ENCODE results near the gene TNK2.

TNK2 gene

DNA sequence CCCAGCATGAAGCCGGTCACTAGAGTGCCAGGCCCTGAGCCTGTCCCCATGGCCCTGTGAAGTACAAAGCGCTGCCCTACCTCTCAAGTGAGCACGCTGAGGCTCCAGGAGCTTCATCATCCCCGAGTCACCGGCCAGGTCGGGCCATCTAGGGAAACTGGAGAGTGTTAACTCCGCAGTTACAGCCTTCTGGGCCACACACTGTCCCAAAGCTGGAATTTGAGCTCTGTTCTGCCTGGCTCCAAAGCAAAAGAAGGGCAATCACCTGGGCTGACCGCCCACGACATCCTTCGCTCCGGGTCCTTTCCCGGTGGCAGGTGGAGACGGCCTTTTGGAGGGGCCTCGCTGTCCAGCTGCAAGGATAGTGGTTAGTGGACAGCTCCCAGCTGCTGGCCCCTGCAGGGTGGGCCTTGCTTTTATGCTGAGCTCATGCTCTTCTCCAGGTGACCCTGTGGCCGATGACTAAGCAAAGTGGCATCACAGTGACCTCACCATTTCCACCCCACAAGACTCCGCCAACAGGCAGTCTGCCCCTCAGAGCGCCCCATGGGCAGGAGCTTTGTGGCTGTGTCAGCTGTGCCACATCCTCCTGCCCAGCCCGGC is 93.1 kb downstream of the TNK2 start:
- H3K27me3 ChIP-seq (ENCODE audit: insufficient read depth, low read length, poor library complexity, severe bottlenecking): no peaks in the 10 kb centered on the region

DNA sequence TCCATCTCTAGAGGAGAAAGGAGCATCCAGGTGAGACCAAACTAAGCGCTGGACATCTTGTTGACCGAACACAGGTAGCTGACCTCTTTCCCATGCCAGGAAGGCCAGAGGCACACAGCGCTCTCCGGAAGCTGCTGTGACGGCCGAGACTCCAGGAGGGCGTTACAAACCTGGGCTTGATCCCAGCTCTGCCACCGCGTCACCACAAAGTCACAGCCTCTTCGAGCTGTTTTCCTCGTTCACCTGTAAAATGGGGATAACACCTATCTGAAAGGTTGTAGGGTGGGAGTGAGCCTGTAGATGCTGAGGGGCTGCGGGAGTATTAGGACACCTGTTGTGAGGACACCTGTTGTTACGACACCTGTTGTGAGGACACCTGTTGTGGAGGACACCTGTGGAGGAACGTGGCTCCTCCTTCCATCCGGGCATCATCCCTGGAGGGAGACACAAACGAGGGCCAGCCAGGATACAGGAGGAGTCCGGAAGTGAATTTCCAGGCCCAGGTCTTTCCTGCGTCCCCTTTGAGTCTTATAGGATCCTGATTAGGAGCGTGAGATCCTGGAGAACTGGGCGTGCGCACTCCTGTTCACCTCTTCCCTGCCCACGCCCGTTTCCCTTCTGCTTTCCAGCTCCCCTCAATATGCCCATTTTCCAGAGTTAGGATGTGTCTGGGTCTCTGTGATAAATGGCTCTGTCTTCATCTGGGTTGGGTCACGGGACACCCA is 94.3 kb downstream of the TNK2 start:
- no peaks in the 10 kb centered on the region for H4K20me1 ChIP-seq (ENCODE audit: insufficient read depth, low read length, poor library complexity, severe bottlenecking)
- H3K79me2 ChIP-seq (ENCODE audit: insufficient read depth, low read length): no peaks in the 10 kb centered on the region
- no peak for TF ChIP-seq EZH2phosphoT487 (IDR thresholded peaks at IDR 0.05; ENCODE audit: borderline replicate concordance)
- no peak overlapping the region for H3K4me2 ChIP-seq (ENCODE audit: low read depth, low read length, poor library complexity, severe bottlenecking)
- no peak overlapping the region for H3K9ac ChIP-seq (ENCODE audit: low read depth, low read length, poor library complexity, severe bottlenecking)
- no peaks in the 10 kb centered on the region for H3F3A ChIP-seq (ENCODE audit: low read depth)
- no peaks in the 10 kb centered on the region for H3K36me3 ChIP-seq (ENCODE audit: insufficient read depth, low read length)
- no peaks in the 10 kb centered on the region for H3K27me3 ChIP-seq (ENCODE audit: insufficient read depth, low read length, poor library complexity, severe bottlenecking)
- no peaks in the 10 kb centered on the region for H3K9me3 ChIP-seq (ENCODE audit: insufficient read depth, low read depth, low read length)
- H3K4me1 ChIP-seq (ENCODE audit: insufficient read depth, low read length, poor library complexity, severe bottlenecking): no peaks in the 10 kb centered on the region
- H3K4me3 ChIP-seq (ENCODE audit: low read length, poor library complexity, severe bottlenecking): no peak overlapping the region
- H3K9me2 ChIP-seq (replicated peaks; ENCODE audit: low read depth, low read length): no peaks in the 10 kb centered on the region
- no peak overlapping the region for H2AFZ ChIP-seq (ENCODE audit: low read length)

More for the DNA sequence above, 93.1 kb downstream of the TNK2 start:
- no peaks in the 10 kb centered on the region for H3K79me2 ChIP-seq (ENCODE audit: insufficient read depth, low read length)
- H3K9ac ChIP-seq (ENCODE audit: low read depth, low read length, poor library complexity, severe bottlenecking): no peak overlapping the region
- H3K36me3 ChIP-seq (ENCODE audit: insufficient read depth, low read length): no peaks in the 10 kb centered on the region
- no peak overlapping the region for H3K4me3 ChIP-seq (ENCODE audit: low read length, poor library complexity, severe bottlenecking)
- no peaks in the 10 kb centered on the region for H3F3A ChIP-seq (ENCODE audit: low read depth)
- no peak overlapping the region for H3K4me2 ChIP-seq (ENCODE audit: low read depth, low read length, poor library complexity, severe bottlenecking)
- H3K9me2 ChIP-seq (replicated peaks; ENCODE audit: low read depth, low read length): no peaks in the 10 kb centered on the region
- no peaks in the 10 kb centered on the region for H4K20me1 ChIP-seq (ENCODE audit: insufficient read depth, low read length, poor library complexity, severe bottlenecking)
- H3K4me1 ChIP-seq (ENCODE audit: insufficient read depth, low read length, poor library complexity, severe bottlenecking): no peaks in the 10 kb centered on the region
- TF ChIP-seq EZH2phosphoT487 (IDR thresholded peaks at IDR 0.05; ENCODE audit: borderline replicate concordance): no peak
- TF ChIP-seq, protein P1, sequence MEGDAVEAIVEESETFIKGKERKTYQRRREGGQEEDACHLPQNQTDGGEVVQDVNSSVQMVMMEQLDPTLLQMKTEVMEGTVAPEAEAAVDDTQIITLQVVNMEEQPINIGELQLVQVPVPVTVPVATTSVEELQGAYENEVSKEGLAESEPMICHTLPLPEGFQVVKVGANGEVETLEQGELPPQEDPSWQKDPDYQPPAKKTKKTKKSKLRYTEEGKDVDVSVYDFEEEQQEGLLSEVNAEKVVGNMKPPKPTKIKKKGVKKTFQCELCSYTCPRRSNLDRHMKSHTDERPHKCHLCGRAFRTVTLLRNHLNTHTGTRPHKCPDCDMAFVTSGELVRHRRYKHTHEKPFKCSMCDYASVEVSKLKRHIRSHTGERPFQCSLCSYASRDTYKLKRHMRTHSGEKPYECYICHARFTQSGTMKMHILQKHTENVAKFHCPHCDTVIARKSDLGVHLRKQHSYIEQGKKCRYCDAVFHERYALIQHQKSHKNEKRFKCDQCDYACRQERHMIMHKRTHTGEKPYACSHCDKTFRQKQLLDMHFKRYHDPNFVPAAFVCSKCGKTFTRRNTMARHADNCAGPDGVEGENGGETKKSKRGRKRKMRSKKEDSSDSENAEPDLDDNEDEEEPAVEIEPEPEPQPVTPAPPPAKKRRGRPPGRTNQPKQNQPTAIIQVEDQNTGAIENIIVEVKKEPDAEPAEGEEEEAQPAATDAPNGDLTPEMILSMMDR (conservative IDR thresholded peaks at IDR 0.05; ENCODE audit: low read length): no peak
- no peak overlapping the region for H2AFZ ChIP-seq (ENCODE audit: low read length)
- H3K9me3 ChIP-seq (ENCODE audit: insufficient read depth, low read depth, low read length): no peaks in the 10 kb centered on the region
